Measurements from ENCODE around the gene SCAI.
"Not testable (repeated sequence)": the region's sequence is repeated elsewhere in the genome, so short reads cannot be mapped to it uniquely, and the experiment has no call there.

SCAI gene

DNA sequence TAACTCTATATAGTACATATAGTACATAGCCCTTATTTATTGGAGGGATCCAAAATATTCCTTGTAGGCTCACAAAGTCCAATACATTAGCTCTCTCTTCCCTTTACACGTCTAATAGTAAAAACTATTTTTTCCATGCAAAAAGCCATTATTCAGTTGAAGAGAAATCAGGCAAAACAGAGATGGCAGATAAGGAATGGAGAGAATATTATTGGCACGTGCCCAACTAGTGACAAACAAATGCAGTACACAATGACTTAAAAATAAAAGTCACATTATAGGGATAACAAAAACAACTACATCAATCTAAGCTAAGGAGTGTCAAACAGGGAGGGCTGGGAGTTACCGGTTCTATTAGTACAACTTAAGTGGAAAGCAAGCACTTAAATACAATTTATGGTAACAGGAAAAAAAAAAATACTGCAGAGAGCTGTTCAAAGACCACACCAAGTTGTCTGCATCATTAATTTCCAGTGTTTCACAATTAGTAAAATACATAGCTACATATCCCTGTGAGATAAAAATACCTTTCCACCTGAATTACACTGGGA is 4.1 kb upstream of the SCAI start:
- no peak for DNase-seq

DNA sequence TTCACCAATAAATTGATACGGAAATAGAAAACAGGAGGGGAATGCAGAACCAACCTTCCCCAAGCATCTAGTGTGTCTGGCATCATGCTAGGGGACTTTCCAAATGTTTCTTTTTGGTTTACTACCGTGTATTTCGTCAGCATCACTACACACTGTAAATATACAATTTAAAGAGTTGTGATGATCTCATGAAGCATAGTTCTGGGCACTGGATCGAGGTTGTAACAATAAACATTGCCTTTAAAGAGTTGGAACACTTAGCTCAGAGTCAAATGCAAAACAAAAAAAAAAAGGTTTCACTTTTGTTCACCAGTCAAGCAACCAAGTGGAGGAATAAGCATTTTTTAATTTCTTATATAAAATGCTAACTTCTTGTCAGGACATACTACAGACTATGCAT is 2.9 kb upstream of the SCAI start:
- DNase-seq = peak; percentile 74

DNA sequence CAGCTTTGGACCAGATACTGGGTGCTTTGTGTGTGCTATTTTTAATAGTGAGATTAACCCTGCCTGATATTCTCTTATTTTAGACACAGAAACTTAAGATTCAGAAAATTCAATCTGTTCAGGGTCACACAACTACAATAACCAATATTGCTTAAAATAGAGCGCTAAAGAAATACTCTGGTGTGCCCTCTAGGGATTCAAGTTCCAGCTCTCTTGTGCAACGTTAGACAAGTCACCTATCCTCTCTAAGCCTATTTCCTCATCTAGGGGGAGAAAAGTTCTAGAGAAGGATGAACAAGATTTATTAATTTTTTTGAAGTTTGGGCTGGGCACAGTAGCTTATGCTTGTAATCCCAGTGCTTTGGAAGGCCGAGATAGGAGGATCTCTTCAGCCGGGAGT is 2.1 kb upstream of the SCAI start:
- DNase-seq = no peak

DNA sequence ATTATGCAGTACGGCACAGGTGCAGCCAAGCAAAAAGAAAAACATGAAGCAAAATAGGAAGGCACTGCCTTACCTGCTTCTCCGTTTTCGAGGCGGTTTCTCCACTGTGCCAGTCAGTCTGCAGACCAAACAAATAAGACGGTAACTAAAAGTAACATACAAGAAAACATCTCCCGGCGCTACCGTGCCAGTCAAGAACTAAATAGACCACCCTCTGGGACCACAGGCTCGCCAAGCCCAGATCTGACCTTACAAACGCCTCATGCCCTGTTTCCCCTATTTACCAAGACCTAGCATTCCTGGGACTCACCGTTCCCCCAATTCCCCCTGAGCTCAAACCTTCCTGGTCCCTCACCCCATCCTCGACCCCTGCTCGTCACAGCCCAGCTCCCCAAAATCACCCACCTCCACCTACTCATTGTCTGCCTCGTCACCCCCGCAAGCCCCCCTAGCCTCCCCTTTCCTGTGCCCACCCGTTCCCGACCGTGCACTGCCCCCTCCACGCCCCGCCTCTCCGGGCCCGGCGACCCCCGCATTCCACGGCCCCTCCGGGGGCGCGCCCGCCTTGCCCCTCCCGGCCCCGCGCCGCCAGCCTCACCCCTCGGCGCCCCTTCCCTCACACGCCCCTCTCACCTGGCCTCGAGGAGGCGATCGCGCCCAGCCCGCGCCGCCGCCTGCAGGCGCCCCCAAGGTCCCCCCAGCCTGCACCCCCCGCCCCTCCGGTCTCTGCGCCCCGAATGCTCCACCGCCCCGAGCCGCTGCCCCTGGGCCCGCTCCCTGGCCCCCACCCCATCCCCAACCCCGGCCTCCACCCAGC is 560 bp downstream of the SCAI start:
- no peak for DNase-seq

DNA sequence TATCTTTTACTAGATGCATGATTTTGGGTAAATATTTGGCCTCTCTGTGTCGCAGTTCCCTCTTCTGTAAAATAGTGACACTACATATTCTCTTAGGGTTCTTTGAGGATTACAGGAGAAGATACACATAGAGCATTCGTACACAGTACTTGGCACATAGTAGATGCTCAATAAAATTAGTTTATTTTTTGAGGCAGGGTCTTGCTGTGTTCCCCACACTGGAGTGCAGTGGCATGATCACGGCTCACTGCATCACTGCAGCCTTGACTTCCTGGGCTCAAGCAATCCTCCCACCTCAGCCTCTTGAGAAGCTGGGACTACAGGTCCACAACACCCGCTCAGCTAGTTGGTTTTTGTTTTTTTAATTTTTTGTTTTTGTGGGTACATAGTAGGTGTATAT is 1.6 kb downstream of the SCAI start:
- DNase-seq = no peak

DNA sequence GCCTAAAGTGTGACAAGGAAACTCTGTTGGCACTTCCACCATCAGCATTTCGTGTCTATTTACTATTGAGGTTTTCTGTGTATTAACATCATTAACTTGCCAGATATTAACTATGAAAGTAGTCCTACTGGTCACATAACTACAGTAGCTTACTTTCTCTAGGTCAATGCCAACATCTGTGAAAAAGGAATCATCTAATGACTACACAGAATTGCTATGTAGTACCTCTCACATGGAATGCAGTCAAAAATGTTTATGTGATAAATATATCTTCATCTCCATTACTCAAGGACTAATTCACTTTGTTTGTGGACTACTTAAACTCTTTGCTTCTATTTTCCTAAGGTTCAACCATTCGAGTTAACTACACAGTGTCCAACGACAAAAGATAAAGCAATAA is 2.1 kb downstream of the SCAI start:
- DNase-seq = no peak

DNA sequence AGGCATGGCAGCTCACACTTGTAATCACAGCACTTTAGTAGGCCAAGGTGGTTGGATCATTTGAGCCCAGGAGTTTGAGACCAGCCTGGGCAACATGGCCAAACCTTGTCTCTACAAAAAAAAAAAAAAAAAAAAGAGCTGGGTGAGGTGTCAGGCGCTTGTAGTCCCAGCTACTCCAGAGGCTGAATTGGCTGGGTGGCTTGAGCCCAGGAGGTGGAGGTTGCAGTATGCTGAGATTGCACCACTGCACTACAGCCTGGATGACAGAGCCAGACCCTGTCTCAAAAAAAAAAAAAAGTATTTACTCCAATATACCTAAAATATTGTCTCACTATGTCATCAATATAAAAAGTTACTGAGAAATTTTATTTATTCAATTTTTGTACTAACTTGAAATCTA is 2.8 kb downstream of the SCAI start:
- DNase-seq = no peak

DNA sequence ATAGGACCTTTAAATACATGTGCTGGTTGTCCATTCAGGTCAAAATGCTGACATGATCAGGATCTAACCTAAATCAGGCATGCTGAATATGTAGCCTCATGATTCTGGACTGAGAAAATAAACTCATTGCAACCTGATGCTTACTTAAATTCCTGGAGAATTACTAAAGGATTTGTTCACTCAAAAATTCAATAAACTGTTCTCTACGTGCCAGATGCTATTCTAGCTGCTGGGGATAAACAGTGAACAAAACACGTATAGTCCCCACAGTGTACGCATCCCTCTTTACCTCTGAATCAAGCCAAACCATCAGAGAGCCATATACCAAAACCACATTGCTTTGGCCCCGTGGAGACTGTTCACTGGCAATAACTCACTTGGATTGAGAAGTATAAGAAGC is 6.1 kb downstream of the SCAI start:
- no peak for DNase-seq

DNA sequence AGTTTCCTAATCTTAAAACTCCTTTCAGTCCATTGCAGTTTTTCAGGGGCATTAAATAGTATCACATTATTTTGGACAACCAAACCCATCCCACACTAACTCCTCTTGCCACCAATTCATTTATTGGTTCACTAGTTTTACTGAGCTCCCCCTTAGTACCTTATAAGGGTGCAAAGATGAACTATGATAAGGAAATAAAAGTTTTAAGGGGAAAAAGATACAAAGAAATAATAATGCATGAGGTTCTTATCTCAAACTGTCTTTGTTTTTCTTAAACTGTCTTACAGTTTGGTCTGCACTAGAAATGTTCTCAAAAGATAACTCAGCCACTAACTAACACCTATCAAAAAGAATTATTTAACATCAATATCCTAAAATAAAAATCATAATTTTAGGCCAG is 8.4 kb downstream of the SCAI start:
- no peak for DNase-seq

DNA sequence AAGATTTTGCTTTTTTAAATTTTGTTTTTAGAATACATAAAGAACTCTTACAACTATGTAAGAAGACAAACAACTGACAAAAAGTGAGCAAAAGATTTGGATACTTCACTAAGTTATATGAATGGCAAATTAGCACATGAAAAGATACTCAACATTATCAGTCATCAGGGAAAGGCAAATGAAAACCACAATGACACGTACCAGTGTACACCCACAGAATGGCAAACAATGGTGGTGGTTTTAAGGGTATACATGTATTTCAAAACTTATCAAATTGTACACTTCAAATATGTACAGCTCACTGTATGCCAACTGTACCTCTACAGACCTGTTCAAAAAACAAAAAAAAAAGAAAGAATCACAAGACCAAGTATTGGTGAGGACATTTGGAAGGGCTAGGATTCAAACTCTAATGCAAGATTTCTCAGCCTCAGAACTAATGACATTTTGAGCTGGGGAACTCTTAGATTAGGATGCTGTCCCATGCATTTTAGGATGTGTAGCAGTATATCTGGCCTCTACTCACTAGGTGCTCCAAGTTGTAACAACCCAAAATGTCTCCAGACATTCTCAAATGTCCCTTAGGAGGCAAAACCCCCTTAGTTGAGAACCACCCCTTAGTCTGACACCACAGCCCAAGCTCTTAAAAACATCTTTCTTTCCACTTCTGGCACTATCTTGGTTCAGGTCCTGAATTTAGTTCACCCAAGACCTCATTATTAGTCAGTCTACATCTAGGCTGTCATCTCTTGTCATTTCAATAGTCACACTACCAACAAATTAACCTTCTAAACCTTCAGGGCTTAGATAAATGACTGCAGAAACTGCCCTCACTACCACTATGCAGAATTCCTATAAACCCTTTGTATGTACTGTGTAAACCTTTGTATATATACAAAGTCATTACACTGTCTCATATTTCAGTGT is 9.7 kb downstream of the SCAI start:
- no peak for DNase-seq

DNA sequence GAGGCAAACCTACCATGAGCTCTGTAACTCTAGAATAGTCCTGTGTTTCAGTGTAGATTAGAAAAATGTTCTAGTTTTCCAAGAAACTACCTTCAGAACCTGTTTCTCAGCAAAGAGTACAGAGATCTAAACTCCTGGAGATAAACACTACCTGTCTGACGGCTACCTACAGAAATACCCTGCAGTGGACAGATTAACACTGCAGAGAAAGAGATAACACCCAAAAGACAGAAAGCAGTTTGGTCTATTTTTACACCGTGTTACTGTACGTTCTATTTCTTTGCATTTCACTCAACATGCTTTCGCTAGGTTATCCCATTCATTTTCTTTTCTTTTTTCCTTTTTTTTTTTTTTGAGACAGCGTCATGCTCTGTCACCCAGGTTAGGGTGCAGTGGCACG is 11.6 kb downstream of the SCAI start:
- no peak for DNase-seq

DNA sequence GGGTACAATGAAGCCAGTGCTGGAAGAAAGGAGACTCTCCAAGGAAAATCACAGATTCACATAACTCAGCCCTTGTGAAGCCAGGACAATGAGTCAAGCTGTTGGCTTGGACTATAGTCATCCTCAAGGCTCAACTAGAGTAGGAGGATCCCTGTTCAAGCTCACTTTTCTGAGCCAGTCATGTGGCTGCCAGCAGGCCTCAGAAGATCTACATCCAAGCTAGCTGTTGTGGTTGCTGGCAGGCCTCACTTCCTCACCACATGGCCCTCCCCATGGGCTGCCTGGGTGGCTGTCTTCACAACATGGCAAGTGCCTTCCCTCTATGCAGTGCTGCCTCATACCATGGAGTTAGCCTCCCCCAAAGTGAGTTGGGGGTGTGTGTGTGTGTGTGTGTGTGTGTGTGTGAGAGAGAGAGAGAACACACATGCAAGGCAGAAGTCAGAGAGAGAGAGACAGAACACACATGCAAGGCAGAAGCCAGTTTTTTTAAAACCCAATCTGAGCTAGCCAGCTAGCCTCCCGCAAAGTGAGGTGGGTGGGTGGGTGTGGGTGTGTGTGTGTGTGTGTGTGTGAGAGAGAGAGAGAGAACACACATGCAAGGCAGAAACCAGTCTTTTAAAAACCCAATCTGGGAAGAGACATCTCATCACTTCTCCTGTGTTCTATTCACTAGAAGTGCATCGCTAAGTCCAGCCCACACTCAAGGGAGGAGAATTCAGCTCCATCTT is 17.1 kb downstream of the SCAI start:
- DNase-seq = peak; percentile 83

DNA sequence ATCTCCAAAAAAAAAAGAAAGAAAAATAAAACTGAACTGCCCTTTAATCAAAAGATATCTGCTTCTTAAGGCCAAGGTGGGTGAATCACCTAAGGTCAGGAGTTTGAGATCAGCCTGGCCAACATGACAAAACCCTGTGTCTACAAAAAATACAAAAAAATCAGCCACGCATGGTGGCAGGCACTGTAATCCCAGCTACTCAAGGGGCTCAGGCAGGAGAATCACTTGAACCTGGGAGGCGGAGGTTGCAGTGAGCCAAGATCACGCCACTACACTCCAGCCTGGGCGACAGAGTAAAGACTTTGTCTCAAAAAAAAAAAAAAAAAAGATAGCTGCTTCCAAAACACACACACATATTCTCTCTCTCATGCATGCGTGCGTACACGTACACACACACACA is 17.8 kb downstream of the SCAI start:
- no peak for DNase-seq

DNA sequence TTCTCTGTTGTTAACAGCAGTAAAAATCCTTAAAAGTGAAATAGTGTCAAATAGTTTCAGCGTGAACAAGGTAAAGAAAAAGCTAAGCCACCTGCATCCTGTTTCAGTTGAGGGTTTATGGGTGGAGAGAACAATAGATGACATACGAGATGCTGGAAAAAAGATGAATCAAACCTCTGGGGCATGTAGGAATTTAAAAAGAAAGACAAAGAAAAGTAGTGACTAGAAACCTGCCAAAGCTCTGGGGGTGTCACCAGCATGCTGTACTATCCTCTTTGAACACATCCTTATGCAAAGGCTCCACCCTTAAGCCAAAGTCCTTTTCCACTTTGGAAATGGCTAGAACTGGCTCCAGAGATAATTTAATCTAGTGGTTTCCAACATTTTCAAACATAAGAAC is 22.2 kb downstream of the SCAI start:
- no peak for DNase-seq

DNA sequence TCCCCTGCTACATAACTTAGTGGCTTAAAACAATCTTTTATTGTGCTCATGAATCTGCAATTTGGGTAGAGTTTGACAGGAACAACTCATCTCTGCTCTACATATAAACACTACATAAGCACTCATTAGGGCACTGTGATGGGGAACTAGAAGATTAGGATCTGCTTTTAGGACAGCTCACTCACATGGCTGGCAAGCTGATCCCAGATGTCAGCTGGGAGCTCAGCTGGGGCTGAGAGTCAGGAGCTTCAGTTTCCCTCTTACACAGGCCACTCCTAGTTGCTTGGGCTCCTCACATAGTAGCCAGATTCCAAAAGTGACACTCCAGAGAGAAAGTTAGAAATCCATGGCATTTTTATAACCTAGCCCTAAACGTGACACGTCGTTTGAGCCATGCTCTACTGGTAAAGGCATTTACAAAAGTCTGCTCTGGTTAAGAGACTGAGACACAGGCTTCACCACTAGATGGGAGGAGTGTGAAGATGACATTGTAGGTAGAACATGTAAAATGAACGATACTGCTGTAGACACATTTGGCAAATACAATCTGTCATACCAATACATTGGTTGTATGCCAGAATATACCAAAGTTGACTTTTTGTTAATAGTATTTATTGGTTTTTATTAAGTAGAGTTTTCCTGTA is 23.6 kb downstream of the SCAI start:
- no peak for DNase-seq

DNA sequence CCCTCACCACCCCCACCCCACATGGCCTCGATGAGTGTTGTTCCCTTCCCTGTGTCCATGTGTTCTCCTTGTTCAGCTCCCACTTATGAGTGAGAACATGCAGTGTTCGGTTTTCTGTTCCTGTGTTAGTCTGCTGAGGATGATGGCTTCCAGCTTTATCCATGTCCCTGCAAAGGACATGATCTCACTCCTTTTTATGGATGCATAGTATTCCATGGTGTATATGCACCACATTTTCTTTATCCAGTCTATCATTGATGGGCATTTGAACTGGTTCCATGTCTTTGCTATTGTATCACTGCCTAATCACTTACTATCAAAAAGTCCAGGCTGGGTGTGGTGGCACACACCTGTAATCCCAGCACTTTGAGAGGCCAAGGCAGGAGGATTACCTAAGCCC is 24.6 kb downstream of the SCAI start:
- DNase-seq = not testable (repeated sequence)

DNA sequence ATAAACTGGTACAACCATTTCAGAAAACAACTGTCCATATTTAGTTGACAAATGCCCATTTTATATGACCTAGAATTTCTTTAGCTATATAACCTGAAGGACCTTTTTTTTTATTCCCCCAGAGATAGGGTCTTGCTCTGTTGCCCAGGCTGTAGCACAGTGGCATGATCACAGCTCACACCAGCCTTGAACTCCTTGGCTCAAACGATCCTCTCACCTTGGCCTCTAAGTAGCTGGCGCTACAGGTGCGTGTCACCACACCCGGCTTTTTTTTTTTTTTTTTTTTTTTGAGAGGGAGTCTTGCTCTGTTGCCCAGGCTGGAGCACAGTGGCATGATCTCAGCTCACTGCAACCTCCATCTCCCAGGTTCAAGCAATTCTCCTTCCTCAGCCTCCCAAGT is 28.8 kb downstream of the SCAI start:
- not testable (repeated sequence) for DNase-seq

DNA sequence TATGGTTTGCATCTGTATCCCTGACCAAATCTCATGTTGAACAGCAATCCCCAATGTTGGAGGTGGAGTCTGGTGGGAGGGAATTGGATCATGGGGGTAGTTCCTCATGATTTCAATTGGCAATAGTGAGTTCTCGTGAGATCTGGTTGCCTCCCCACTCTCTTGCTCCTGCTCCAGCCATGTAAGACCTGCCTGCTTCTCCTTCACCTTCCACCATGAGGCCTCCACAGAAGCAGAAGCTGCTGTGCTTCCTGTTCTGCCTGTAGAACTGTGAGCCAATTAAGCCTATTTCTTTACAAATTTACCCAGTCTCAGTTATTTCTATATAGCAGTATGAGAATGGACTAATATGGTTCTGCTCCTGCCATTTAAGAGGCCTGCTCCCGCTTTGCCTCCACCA is 32.9 kb downstream of the SCAI start:
- DNase-seq = no peak

DNA sequence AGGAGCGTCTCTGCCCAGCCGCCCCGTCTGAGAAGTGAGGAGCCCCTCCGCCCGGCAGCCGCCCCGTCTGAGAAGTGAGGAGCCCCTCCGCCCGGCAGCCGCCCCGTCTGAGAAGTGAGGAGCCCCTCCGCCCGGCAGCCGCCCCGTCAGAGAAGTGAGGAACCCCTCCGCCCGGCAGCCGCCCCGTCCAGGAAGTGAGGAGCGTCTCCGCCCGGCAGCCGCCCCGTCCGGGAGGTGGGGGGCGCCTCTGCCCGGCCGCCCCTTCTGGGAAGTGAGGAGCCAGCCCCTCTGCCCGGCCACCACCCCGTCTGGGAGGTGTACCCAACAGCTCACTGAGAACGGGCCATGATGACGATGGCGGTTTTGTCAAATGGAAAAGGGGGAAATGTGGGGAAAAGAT is 34.8 kb downstream of the SCAI start:
- not testable (repeated sequence) for DNase-seq

DNA sequence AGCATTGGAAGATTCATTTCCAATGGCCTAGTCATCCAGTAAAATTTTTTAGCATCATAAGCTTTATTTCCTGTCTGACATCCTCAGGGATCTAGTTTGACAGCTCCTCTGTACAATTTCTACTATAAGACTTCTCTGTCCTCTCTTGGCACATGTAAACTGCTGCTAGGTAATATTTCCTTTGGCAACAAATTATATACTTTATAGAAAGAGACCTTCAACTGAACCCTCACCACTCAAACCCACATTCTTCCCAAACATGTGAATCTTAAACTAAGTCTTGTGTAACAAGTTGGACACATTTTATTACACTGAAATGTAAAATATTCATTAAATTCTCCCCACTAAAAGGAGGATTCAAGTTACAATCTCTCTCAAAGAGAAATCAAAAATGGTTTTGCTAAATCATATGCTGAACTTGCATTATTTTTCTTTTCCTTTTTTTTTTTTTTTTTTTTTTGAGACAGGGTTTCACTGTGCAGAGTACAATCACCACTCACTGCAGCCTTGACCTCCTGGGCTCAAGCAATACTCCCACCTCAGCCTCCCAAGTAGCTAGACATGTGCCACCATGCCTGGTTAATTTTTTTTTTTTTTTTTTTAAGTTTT is 36.9 kb downstream of the SCAI start:
- no peak for DNase-seq

DNA sequence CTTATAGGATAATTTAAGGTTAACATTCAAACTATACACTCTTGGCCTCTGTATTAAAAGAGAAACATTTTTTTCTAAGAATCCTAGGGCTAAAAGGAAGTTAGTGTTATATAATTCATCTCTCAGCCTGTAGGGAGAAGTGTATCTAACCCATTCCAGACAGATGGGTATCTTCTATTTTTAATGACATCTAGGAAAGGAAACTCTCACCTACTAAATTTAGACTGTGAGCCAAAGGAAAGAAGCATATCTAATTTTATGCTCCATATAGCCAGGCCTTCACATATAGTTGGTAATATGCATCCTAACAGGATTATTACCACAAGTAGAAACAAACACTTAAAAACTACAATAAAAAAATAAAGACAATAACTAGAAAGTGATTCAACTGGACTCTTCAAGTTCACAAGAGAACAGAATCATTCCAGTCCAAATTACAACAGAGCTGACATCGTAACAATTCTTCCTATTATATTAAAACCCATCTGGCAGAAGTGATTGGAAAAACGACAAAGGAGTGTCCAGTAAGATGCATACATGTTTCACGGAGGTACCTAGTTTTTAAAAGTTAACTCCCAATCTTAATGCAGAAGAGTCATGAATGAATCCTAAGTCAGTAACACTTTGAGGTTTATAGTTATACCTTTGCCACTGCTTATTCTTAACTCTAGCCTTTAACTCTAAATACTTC is 39.4 kb downstream of the SCAI start:
- no peak for DNase-seq

DNA sequence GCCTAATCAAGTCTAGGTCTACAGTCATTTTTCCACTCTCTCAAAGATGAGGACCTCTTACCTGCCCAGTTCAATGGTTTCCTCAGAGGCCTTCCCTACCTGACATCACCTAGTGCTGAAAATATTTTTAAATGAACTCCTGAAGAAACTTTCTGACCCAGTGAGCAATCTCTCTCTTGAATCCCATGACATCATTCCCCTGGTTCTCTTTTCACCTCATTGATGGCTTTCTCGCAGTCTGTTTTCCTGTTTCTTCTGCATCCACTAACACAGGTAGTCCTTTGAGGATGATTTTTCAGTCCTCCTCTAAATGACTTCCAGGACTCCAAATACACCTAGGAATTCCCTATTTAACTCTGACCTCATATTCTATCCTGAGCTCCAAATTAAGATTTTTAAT is 40.3 kb downstream of the SCAI start:
- DNase-seq = no peak

Measured in amniotic stem cell (primary cell).